Measurements from ENCODE around the gene PAPOLB. TPM values are rescaled to one million over a fixed set of nuclear protein-coding genes. Genes with fewer than 3 reads are reported as not detected.

The PAPOLB gene
- total RNA-seq, 1 experiment from 2014 or later: not detected

- intact Hi-C loops (cut with micrococcal nuclease; ENCODE audit: unreplicated experiment): no loop called here
- Histone ChIP-seq H2AFZ (no peak overlapping the region), H3K36me3 (ENCODE audit: low read depth) (no peaks in the 10 kb centered on the region), H3K9me3 (ENCODE audit: insufficient read depth, low read depth) (no peaks in the 10 kb centered on the region), H3K4me1 (replicated peaks; ENCODE audit: insufficient read depth) (no peaks in the 10 kb centered on the region), H3F3A (ENCODE audit: insufficient read depth, low read depth) (no peaks in the 10 kb centered on the region), H3K9me2 (ENCODE audit: insufficient read depth) (no peaks in the 10 kb centered on the region), H3K4me3 (no peak overlapping the region), H3K27ac (no peak overlapping the region), H3K79me2 (ENCODE audit: low read depth) (no peaks in the 10 kb centered on the region), H3K4me2 (no peak overlapping the region), H3K27me3 (ENCODE audit: insufficient read depth, low read depth) (peaks cover 92% of the 10 kb centered on the region), H4K20me1 (ENCODE audit: insufficient read depth) (no peaks in the 10 kb centered on the region)
- ChIA-PET POLR2A (ENCODE audit: unreplicated experiment) (interaction anchor here (0.6 kb wide), 1 partner anchor 198 kb away, joined by 14 read pairs; no protein-coding TSS in a partner anchor), CTCF (no interaction called here)
- peak in 1 of 2 experiments; percentile 22 for DNase-seq
- BruUV-seq (replicated peaks): no TSS peak
- TF ChIP-seq EZH2 (IDR thresholded peaks at IDR 0.05; ENCODE audit: low read depth) (no peak), CTCF (conservative IDR thresholded peaks at IDR 0.05) (no peak)
Measured at GRCh38 chr7:4823441-4824119, 38.2 kb downstream of the PAPOLB start.

GRCh38 chr7:4822677-4823076 lies 39.2 kb downstream of the PAPOLB start:
- Histone ChIP-seq H3K36me3 (ENCODE audit: low read depth) (no peaks in the 10 kb centered on the region), H3K4me2 (no peak overlapping the region), H3K4me3 (no peak overlapping the region), H3K4me1 (replicated peaks; ENCODE audit: insufficient read depth) (no peaks in the 10 kb centered on the region), H3K9me2 (ENCODE audit: insufficient read depth) (no peaks in the 10 kb centered on the region), H3F3A (ENCODE audit: insufficient read depth, low read depth) (no peaks in the 10 kb centered on the region), H3K79me2 (ENCODE audit: low read depth) (no peaks in the 10 kb centered on the region), H4K20me1 (ENCODE audit: insufficient read depth) (no peaks in the 10 kb centered on the region), H3K27ac (no peak overlapping the region), H2AFZ (no peak overlapping the region), H3K9me3 (ENCODE audit: insufficient read depth, low read depth) (no peaks in the 10 kb centered on the region), H3K27me3 (ENCODE audit: insufficient read depth, low read depth) (peaks cover 90% of the 10 kb centered on the region)
- CTCF ChIA-PET: no interaction called here
- POLR2A ChIA-PET (ENCODE audit: unreplicated experiment): no interaction called here
- DNase-seq: no peak
- intact Hi-C loops (cut with micrococcal nuclease; ENCODE audit: unreplicated experiment): no loop called here
- BruUV-seq (replicated peaks): no TSS peak
- TF ChIP-seq EZH2 (IDR thresholded peaks at IDR 0.05; ENCODE audit: low read depth) (no peak), CTCF (conservative IDR thresholded peaks at IDR 0.05) (no peak)

- H3K36me3 ChIP-seq (ENCODE audit: low read depth): no peaks in the 10 kb centered on the region
- no peaks in the 10 kb centered on the region for H3K4me1 ChIP-seq (replicated peaks; ENCODE audit: insufficient read depth)
- H3K9me2 ChIP-seq (ENCODE audit: insufficient read depth): no peaks in the 10 kb centered on the region
- H3K4me3 ChIP-seq: no peak overlapping the region
- no peak overlapping the region for H3K4me2 ChIP-seq
- no peak overlapping the region for H3K27ac ChIP-seq
- H4K20me1 ChIP-seq (ENCODE audit: insufficient read depth): no peaks in the 10 kb centered on the region
- no peaks in the 10 kb centered on the region for H3F3A ChIP-seq (ENCODE audit: insufficient read depth, low read depth)
- peak in 1 of 2 experiments; percentile 6 for DNase-seq
- no peaks in the 10 kb centered on the region for H3K79me2 ChIP-seq (ENCODE audit: low read depth)
- peaks cover 96% of the 10 kb centered on the region for H3K27me3 ChIP-seq (ENCODE audit: insufficient read depth, low read depth)
- TF ChIP-seq CTCF (conservative IDR thresholded peaks at IDR 0.05): no peak
- no peak for TF ChIP-seq EZH2 (IDR thresholded peaks at IDR 0.05; ENCODE audit: low read depth)
- CTCF ChIA-PET: no interaction called here
- no TSS peak for BruUV-seq (replicated peaks)
- H2AFZ ChIP-seq: no peak overlapping the region
- intact Hi-C loops (cut with micrococcal nuclease; ENCODE audit: unreplicated experiment): no loop called here
- no peaks in the 10 kb centered on the region for H3K9me3 ChIP-seq (ENCODE audit: insufficient read depth, low read depth)
- POLR2A ChIA-PET (ENCODE audit: unreplicated experiment): no interaction called here
Measured at GRCh38 chr7:4820967-4821471, 40.8 kb downstream of the PAPOLB start.

Measured in PC-9 (cell line).